GM11168 (cell line): Measurements from ENCODE around the gene TOE1.
"Not testable (repeated sequence)": the region's sequence is repeated elsewhere in the genome, so short reads cannot be mapped to it uniquely, and the experiment has no call there.

Experiments
- in situ Hi-C: fragments of 300-500 bp; cut with MboI; formaldehyde crosslinking; loops from one replicate; pipeline ENCODE4 v1.12.0; 2022; ENCODE audit warnings: low sequenced_read_pairs; ENCODE audit not compliant: unreplicated experiment

TOE1 gene

GRCh38 chr1:45351508-45351907 is 11.5 kb downstream of the TOE1 start:
- in situ Hi-C loops = loop anchor here (5.0 kb wide), 1 partner anchor 141 kb away; the partner anchor contains the start of gene TESK2

DNA sequence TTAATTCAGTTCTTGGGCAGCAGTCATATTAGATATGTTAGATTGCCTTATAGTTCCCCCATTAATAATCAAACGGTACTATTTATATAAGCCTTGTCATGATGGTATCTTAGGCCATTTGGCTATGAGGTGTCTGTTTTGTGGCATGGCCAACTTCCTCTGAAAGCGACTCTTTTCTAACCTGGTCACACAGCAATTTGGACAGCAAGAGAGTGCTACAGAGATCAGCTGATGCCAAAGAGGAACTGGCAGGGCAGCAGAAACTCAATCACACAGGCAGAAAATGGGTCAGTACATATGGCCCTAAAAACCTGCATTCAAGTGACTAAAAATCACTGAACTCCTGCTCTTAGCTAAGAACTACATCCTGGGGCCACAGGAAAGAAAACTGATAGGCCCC is 13.7 kb downstream of the TOE1 start:
- in situ Hi-C loops = loop anchor here (5.0 kb wide), 1 partner anchor 139 kb away; the partner anchor contains the start of gene TESK2

- in situ Hi-C loops = loop anchor here (5.0 kb wide), 2 partner anchors 137 to 212 kb away; partner anchors contain the start of gene TESK2
Measured at GRCh38 chr1:45354838-45355237, 14.9 kb downstream of the TOE1 start.

GRCh38 chr1:45355683-45356082 is 15.7 kb downstream of the TOE1 start:
- in situ Hi-C loops = loop anchor here (5.0 kb wide), 1 partner anchor 212 kb away; no protein-coding TSS in a partner anchor

DNA sequence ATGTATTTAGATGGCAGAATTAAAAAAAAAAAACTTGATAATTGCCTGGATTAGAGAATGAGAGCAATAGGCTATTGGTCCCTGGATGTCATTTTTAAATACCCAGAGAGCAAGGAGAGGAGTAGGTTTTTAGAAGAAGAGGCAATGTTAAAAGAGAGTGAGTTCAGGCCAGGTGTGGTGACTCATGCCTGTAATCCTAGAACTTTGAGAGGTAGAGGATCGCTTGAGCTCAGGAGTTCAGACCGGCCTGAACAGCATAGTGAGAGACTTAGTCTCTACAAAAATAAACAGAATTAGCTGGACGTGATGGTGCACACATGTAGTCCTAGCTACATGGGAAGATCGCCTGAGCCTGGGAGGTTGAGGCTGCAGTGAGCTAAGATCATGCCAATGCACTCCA is 16.2 kb downstream of the TOE1 start:
- in situ Hi-C loops = loop anchor here (5.0 kb wide), 1 partner anchor 211 kb away; no protein-coding TSS in a partner anchor

- in situ Hi-C loops = loop anchor here (5.0 kb wide), 1 partner anchor 207 kb away; no protein-coding TSS in a partner anchor
Measured at GRCh38 chr1:45359882-45360513, 20.0 kb downstream of the TOE1 start.

- in situ Hi-C loops = not testable (repeated sequence)
Measured at GRCh38 chr1:45360981-45361380, 21.0 kb downstream of the TOE1 start.

DNA sequence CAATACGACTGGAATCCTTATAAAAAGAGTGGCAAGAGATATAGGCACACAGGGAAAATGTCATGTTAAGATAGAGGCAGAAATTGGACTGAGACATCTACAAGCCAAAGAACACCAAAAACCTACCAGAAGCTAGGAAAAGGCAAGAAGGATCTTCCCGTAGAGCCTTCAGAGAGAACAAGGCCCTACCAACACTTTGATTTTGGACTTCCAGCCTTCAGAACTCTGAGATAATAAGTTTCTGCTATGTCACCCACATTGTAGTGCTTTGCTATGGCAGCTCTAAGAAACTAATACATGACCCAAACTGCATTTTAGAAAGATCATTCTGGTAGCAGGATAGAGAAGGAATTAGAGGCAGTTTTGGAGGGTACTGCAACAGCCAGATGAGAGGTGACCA is 24.3 kb downstream of the TOE1 start:
- in situ Hi-C loops = no loop called here

DNA sequence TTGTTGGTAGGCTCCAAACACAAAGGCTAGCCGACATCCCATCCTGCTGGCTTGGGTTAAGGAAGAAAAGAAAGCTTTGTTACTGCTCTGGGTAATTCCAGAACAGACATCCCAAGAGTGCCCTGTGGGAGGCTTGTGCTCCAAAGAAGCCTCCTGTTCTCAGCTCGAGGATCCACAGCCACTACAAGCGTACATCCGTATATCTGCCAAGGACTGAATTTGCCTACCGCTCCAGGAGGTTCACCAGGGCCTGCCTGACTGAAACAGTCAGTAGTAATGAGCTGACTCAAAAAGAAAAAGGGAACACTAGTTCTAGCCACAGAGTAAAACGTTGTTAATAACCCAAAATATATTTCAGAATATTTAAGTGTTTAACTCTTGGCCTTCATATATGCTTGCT is 25.1 kb downstream of the TOE1 start:
- in situ Hi-C loops = no loop called here

GRCh38 chr1:45370575-45370974 is 30.6 kb downstream of the TOE1 start:
- in situ Hi-C loops = no loop called here

DNA sequence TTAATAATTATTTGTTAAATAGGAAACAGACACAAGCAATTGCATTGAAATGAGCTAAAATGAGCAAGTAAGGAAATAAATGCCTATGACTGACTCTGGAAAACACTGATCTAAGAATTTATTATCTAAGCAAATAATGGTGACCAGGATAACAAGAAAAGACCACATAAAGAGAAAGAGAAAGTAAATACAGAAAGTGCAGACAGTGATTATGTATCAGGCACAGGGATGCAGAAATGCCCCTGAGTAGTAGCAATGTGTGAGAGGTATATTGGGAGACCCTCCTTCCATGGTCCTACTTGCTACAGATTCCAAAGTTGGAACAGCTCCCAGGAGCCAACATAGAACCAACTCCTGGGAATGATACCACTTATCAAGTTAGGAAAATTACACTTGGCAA is 33.6 kb downstream of the TOE1 start:
- in situ Hi-C loops = no loop called here

DNA sequence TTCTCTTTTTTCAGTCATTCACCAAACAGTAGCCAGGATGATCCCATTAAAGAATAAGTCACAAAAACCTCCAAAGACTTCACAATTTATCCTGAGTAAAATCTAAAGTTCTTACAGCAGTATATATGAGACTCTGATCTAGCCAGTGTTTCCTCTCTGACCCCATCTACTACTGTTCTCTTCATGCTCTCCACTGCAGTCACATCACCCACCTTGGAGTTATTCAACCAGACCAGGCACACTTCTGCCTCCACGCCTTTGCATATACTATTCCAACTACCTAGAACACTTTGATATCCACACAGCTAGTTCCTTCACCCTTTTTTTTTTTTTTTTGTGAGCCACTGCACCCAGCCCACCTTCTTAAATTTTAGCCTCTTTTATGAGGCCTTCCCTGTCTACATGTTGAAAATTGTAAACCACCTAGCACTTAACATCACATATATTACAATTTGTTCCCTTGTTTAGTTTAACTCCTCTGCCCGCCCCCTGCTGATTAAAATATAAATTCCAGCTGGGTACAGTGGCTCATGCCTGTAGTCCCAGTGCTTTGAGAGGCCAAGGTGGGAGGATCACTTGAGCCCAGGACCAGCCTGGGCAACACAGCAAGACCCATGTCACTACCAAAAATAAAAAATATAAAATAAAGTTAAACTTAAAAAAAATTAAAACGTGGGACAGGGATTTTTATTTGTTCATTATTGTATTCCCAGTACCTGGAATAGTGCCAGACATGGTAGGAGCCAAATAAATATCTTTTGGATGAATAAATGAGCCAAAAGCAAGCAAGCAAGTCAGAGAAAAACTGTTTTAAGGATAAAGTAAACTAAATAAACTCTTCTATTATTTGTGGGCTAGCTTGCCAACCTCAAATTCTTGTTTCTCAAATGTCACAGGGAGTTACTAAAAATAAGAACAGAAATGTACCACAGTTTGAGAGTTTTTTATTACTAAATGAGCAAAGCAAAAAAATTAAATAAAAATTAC is 35.4 kb downstream of the TOE1 start:
- in situ Hi-C loops = no loop called here

- in situ Hi-C loops = no loop called here
Measured at GRCh38 chr1:45378184-45378583, 38.2 kb downstream of the TOE1 start.

GRCh38 chr1:45379524-45379923 is 39.6 kb downstream of the TOE1 start:
- in situ Hi-C loops = no loop called here

DNA sequence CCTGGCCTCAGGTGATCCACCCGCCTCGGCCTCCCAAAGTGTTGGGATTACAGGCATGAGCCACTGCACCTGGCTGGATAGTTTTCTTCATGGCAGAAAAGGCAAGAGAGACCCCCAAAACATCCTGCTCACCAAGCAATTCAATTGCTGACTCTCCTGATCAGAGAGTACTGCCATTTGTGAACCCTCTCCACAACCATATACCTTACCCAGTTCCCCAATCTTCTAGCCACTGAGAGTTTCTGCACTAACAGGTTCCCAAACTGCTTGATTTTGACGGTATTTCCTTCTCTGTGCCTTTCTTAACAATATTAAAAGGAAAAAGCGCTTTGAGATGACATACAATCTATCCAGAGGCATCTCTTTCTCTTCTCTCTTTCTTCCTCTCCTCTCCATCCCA is 40.2 kb downstream of the TOE1 start:
- in situ Hi-C loops = no loop called here

DNA sequence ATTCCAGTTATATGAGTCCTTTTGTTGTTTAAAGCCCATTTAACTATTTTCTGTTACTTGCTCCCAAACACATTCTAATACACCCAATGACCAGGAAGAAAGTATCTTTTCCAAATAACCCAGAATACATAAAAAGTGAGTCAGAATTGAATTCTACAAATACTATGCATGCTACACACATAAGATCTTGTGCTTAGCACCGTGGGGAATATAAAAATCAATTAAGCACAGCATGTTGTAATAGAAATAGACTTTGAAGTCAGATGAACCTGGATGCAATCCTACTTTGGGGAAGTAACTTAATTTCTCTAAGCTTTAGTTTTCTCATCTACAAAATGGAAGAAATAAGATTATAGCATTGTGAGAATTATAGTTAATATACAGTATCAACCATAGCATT is 40.8 kb downstream of the TOE1 start:
- in situ Hi-C loops = no loop called here

- in situ Hi-C loops = no loop called here
Measured at GRCh38 chr1:45381243-45381642, 41.3 kb downstream of the TOE1 start.

GRCh38 chr1:45383191-45383590 is 43.2 kb downstream of the TOE1 start:
- in situ Hi-C loops = no loop called here

GRCh38 chr1:45384213-45384612 is 44.2 kb downstream of the TOE1 start:
- in situ Hi-C loops = not testable (repeated sequence)

DNA sequence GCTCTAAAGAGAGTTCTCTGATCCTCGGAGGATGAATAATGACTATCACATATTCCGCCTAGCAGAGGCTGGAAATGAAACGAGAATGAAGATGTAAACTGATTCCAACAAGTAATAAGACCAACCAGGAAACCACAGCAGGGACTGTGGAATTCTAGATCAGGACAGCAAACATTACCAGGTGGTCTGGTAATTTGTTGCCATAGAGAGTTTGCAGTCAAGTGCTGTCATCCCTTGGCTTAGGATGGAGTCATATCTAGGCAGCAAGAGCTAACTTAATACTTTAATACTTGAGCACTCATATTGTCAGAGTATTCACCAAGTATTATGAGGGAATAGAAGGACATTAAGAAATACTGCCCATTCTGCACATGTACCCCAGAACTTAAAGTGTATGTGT is 45.3 kb downstream of the TOE1 start:
- in situ Hi-C loops = no loop called here

- in situ Hi-C loops = no loop called here
Measured at GRCh38 chr1:45386219-45386618, 46.2 kb downstream of the TOE1 start.
